ENCODE results near the gene C2.
"Not testable (repeated sequence)": the region's sequence is repeated elsewhere in the genome, so short reads cannot be mapped to it uniquely, and the experiment has no call there.

C2 gene

DNA sequence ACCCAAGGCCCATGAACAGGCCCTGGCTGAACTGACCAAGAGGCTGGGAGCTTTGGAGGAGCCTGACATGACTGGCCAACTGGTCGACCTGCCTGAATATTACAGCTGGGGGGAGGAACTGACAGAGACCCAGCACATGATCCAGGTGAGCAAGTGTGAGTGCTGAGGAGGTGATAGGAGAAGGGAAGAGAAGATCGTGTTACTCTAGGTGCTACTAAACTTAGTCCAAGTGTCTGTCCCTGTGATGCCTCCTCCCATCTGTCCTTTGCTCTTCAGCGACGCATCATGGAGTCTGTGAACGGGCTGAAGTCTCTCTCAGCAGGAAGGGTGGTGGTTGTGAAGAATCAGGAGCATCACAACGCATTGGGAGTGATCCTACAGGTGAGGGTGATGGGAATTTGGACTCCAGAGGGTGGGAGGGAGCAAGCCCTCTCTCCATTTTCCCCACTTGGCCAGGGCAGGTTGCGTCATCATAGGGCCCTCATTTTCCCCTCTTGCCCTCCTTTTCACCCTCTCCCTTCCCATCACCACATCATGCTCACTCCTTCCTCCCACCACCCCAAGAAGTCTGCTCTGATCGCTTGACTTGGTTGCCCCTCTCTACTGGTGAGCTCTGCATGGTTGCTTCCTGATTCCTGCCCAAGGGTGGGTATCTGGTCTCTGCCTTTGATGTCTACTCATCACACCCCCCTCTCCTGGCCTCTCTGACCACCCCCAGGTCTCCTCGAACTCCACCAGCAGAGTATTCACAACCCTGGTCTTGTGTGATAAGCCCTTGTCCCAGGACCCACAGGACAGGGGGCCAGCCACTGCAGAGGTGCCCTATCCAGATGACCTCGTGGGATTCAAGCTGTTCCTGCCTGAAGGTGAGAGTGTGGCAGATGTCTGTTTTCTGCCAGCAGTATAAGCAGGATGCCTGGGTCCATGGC lies 39.7 kb downstream of the C2 start:
- FAIRE-seq, result no peak
- no peak for TF ChIP-seq POLR2A (IDR thresholded peaks at IDR 0.05; ENCODE audit: low read depth, low read length)
- no peak for DNase-seq (ENCODE audit: insufficient read length, low spot score)

DNA sequence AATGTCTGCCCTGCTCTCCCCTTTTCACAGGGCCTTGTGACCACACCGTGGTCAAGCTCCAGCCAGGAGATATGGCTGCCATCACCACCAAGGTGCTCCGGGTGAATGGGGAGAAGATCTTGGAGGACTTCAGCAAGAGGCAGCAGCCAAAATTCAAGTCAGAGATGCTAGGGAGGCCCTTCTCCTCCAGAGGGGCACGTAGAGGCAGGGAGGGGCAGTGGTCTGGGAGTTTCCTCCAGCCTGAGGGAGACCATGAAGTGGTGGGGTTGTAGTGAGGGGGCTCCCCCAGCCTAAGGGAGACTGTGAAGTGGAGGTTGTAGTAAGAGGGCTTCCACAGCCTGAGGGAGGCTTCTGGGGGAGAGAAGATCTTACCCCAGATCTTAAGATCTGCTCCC lies 40.4 kb downstream of the C2 start:
- DNase-seq (ENCODE audit: insufficient read length, low spot score), result no peak
- no peak for FAIRE-seq
- no peak for TF ChIP-seq POLR2A (IDR thresholded peaks at IDR 0.05; ENCODE audit: low read depth, low read length)

DNA sequence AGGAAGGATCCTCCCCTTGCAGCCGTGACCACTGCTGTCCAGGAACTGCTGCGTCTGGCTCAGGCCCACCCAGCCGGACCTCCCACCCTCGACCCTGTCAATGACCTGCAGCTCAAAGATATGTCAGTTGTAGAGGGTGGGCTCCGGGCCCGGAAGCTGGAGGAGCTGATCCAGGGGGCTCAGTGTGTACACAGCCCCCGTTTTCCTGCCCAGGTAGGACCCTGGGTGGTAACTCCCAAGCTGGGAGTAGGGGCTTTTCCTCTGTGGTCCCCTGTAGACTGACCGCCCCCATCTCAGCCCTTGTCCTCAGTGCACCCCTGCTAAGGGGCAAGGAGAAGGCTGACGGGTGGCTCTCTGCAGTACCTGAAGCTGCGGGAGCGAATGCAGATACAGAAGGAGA lies 40.8 kb downstream of the C2 start:
- no peak for DNase-seq (ENCODE audit: insufficient read length, low spot score)
- no peak for TF ChIP-seq POLR2A (IDR thresholded peaks at IDR 0.05; ENCODE audit: low read depth, low read length)
- no peak for FAIRE-seq

DNA sequence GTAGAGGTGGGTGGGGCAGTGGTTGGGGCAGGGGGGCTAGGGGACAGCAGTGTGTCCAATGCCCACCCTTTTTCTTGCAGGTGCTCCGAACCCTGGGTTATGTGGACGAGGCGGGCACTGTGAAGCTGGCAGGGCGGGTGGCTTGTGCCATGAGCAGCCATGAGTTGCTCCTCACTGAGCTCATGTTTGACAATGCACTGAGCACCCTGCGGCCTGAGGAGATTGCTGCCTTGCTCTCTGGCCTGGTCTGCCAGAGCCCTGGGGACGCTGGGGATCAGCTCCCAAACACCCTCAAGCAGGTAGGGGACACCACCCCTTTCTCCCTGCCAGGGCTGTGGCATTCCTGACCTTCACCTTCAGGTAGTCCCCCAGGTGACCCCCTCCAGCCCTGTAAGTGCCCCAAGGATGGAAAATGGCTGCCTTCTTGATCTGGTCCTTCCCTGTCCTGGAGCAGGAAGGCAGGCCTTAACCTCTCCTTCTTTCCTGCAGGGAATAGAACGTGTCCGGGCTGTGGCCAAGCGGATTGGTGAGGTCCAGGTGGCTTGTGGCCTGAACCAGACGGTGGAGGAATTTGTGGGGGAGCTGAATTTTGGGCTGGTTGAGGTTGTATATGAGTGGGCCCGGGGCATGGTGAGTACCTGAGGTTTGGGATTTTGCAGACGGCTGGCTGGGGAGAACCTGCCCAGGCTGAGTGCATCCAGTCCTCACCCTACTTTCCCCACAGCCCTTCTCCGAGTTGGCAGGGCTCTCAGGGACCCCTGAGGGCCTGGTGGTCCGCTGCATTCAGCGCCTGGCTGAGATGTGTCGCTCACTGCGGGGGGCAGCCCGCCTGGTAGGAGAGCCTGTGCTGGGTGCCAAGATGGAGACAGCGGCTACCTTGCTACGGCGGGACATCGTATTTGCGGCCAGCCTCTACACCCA lies 41.5 kb downstream of the C2 start:
- DNase-seq (ENCODE audit: insufficient read length, low spot score), result no peak
- no peak for TF ChIP-seq POLR2A (IDR thresholded peaks at IDR 0.05; ENCODE audit: low read depth, low read length)
- no peak for FAIRE-seq

DNA sequence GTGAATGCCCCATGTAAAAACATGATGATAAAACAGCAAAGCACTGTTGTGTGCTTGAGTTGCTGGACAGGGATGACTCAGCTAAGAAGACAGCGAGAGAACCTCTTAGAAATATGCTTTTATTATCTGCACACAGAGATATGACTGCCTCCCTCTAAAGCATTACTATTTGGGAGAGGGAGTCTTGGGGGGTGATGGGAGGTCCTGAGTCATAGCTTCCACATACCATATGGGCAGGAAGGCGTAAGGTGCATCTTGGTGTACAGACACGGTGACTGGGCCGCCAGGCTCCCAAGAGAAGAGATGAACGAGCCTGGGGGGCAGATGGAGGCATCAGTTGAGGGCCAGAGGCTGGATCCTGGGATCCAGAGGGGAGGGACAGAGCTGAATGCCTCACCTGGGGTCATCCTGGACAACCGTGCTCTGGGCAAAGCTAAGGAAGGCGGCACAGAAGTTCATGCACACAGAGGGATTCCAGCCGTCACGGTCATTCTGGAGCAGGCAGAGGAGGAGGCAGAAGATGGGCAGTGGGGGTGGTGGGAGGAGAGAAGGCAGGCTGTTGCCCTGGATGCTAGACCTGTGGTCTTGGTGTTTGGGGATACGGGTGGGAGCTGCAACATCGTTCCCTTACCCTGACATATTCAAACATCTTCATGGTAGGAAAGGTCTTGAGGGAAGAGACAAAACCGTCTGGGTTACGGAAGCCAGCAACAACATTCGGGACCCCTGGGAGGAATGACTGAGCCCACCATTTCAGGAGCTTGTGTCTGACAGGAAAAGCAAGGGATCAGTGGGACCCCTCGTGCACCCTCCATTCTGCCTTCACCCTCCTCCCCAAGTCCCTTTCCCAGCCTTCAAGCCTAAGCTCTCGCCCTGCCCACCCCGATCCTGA lies 42.4 kb downstream of the C2 start:
- DNase-seq (ENCODE audit: insufficient read length, low spot score) (no peak), FAIRE-seq (no peak)
- TF ChIP-seq POLR2A (IDR thresholded peaks at IDR 0.05; ENCODE audit: low read depth, low read length), result no peak

DNA sequence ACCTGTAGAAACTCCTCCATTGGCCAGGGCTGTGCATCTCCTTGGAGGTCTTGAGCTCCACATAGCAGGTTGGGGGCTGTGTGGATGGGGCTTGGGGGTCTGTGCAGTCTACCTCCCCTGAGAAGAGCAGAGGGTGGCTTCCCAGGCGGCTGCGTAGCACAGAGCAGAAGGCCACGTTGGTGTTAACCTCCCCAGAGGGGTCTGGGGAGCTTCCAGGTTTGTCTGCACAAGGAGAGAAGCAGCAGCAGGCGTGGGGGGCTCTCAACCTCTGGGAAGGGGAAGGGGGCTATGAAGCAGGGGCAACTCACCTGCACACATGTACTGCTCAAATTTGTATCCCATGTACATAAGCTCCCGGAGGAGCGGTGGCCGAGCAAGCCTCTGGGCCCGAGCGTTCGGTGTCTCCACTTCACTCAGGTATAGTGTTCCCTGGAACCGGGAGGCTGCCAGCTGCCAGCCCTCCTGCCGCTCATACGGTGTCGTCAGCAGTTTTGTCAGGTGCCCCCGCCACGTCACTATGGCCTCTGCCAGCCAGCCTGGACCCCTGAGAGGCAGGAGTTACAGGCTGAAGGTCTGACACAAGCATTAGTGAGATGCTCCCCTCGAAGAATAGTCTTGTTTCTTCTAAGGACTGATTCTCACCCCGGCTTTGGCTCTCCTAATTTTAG lies 43.2 kb downstream of the C2 start:
- no peak for DNase-seq (ENCODE audit: insufficient read length, low spot score)

DNA sequence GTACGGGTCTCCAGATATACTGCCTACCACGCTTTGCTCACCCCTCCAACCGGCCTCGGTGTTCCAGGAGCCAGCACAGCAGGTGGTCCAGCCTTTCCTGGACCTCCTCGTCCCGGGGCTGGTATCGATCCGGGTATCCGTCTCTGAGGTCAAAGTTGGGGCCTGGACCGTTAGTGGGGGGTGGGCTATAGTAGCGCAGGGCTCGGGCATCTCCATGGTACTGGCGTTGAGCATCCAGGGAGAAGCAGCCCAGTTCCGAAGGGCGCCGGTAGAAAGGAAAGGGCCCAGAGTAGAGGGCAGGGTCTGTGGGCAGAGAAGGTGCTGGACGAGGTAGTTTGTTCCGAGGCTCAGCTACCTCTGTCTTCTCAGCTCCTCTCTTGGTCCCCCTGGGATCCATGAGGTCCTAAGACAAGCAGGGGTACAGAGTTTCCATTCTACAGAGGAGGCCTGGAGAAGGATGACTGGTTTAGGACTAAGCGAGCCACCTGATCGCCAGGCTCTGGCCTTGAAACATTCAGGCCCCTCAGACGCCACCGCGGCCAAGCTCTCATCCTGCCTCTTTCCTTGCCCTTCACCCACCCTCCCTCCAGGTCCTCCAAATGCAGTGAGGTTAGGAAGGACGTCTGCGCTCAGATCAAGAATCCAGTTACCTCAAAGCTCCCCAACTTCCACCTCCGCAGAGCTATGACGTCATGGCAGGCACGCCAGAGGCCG lies 43.9 kb downstream of the C2 start:
- no peak for TF ChIP-seq POLR2A (IDR thresholded peaks at IDR 0.05; ENCODE audit: low read depth, low read length)
- DNase-seq (ENCODE audit: insufficient read length, low spot score) (no peak), FAIRE-seq (no peak)

More for the DNA sequence above, 43.2 kb downstream of the C2 start:
- no peak for FAIRE-seq
- no peak for TF ChIP-seq POLR2A (IDR thresholded peaks at IDR 0.05; ENCODE audit: low read depth, low read length)

DNA sequence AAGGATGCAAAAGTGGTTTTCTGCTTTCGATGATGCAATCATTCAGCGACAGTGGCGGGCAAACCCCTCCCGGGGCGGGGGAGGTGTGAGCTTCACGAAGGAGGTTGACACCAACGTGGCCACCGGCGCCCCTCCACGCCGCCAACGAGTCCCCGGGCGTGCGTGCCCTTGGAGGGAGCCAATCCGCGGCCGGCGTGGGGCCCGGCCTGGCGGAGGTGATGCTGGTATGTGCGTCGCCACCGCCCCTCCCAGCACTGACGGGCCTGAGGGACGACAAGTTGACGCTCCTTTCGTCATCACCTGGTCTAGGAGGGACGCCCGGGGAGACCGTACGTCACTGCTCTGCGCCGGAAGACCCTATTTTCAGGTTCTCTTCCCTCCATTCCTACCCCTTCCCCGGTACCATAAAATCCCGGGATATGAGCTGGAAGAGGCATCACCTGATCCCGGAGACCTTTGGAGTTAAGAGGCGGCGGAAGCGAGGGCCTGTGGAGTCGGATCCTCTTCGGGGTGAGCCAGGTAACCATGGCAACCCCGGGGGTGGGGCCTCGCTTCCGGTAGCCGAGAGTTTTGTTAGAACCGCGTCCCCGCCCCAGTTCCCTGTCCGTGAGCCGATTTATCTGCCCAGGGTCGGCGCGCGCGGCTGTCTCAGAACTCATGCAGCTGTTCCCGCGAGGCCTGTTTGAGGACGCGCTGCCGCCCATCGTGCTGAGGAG lies 44.6 kb downstream of the C2 start, which contains the start of gene DXO:
Gene DXO, minus strand, starts transcription at position 146 of the 716 bp plus-strand sequence. CDS start 463 bp downstream, outside the sequence.
- FAIRE-seq (peak; percentile 60), DNase-seq (ENCODE audit: insufficient read length, low spot score) (peak; percentile 99)
- TF ChIP-seq POLR2A (IDR thresholded peaks at IDR 0.05; ENCODE audit: low read depth, low read length), result peak; percentile 42

DNA sequence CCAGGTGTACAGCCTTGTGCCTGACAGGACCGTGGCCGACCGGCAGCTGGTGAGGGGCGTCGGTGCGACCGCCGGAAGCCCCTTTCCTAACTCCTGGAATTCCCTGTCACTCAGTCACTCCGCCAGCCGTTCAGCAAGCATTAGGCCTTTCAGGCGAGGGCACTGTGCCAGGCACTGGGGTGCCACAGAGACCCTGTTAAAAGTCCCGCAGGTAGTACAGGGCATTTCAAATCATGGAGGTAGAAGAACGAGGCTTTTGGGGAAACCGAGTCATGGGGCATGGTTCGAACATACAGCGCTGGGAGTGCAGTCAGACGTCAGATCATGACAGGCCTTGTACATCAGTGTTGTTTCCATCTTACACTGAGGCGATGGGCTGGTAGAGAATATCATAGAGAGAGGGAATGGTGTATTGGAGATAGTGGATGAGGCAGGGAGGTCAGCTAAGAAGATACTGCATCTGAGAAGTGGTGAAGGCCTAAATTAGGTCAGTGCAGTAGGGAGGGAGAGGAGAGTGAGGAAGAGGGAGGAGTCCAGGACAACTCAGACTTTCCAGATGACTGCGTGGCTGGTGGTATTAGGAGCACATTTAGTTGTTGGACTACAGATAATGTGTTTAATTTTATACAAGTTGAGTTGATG lies 45.3 kb downstream of the C2 start:
- TF ChIP-seq POLR2A (IDR thresholded peaks at IDR 0.05; ENCODE audit: low read depth, low read length), result no peak
- DNase-seq (ENCODE audit: insufficient read length, low spot score) (no peak), FAIRE-seq (no peak)

DNA sequence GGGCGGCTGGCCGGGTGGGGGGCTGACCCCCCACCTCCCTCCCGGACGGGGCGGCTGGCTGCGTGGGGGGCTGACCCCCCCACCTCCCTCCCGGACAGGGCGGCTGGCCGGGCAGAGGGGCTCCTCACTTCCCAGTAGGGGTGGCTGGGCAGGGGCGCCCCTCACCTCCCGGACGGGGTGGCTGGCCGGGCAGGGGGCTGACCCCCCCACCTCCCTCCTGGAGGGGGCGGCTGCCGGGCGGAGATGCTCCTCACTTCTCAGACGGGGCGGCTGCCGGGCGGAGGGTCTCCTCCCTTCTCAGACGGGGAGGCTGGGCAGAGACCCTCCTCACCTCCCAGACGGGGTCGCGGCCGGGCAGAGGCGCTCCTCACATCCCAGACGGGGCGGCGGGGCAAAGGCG lies 48.5 kb downstream of the C2 start:
- FAIRE-seq; DNase-seq (ENCODE audit: insufficient read length, low spot score): not testable (repeated sequence)

DNA sequence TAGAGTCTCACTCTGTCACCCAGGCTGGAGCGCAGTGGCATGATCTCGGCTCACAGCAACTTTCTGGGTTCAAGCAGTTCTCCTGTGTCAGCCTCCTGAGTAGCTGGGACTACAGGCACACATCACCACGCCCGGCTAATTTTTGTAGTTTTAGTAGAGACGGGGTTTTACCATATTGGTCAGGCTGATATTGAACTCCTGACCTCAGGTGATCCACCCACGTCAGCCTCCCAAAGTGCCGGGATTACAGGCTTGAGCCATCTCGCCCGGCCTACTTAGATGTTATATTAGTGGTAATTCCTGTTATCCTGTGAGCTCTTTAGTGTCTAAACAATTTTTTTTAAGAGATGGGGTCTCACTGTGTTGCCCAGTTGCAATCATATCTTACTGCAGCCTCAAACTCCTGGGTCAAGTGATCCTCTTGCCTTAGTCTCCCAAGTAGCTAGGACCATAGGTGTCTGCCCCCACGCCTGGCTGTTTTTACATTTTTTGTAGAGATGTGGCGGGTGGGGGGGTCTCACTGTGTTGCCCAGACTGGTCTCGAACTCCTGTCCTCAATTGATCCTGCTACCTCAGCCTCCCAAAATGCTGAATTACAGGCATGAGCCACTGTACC lies 50.4 kb downstream of the C2 start:
- no peak for TF ChIP-seq POLR2A (IDR thresholded peaks at IDR 0.05; ENCODE audit: low read depth, low read length)
- FAIRE-seq (no peak), DNase-seq (ENCODE audit: insufficient read length, low spot score) (no peak)
